Measurements from ENCODE around the gene BCL2L1.
"Not testable (repeated sequence)": the region's sequence is repeated elsewhere in the genome, so short reads cannot be mapped to it uniquely, and the experiment has no call there.

Gene BCL2L1

DNA sequence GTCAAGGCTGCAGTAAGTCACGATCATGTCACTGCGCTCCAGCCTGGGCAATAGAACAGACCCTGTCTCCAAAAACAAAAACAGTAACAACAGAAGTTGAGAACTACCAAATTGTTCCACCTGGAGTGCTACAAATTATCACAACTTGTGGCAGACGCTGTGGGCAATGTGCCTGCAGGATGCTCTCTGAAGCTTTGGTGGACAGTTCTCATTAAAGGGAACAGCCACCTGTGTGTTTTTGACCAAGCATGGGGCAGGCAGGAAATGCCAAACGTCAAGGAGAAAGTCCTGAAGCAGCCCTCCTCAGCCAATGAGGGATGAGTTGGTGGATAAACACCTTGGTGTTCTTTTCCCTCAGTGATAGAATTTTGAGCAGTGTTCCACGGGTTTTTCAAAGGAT lies 69.1 kb downstream of the BCL2L1 start:
- no peak for TF ChIP-seq TSHZ2 (CRISPR knock-in tag; IDR thresholded peaks at IDR 0.05)
- TF ChIP-seq GLIS3 (CRISPR knock-in tag; IDR thresholded peaks at IDR 0.05) = no peak
- no peak for TF ChIP-seq OSR1 (CRISPR knock-in tag; IDR thresholded peaks at IDR 0.05)
- no peak for TF ChIP-seq ZFP30 (CRISPR knock-in tag; IDR thresholded peaks at IDR 0.05)
- TF ChIP-seq ZNF70 (CRISPR knock-in tag; IDR thresholded peaks at IDR 0.05) = no peak
- no peak for TF ChIP-seq RARB (CRISPR knock-in tag; IDR thresholded peaks at IDR 0.05)
- TF ChIP-seq ZNF565 (CRISPR knock-in tag; conservative IDR thresholded peaks at IDR 0.05; ENCODE audit: low read depth) = no peak
- TF ChIP-seq TOX (CRISPR knock-in tag; IDR thresholded peaks at IDR 0.05; ENCODE audit: borderline replicate concordance) = no peak
- TF ChIP-seq CSDC2 (CRISPR knock-in tag; IDR thresholded peaks at IDR 0.05) = no peak
- no peak for TF ChIP-seq CREB5 (CRISPR knock-in tag; IDR thresholded peaks at IDR 0.05; ENCODE audit: low read depth)
- TF ChIP-seq, protein P1, sequence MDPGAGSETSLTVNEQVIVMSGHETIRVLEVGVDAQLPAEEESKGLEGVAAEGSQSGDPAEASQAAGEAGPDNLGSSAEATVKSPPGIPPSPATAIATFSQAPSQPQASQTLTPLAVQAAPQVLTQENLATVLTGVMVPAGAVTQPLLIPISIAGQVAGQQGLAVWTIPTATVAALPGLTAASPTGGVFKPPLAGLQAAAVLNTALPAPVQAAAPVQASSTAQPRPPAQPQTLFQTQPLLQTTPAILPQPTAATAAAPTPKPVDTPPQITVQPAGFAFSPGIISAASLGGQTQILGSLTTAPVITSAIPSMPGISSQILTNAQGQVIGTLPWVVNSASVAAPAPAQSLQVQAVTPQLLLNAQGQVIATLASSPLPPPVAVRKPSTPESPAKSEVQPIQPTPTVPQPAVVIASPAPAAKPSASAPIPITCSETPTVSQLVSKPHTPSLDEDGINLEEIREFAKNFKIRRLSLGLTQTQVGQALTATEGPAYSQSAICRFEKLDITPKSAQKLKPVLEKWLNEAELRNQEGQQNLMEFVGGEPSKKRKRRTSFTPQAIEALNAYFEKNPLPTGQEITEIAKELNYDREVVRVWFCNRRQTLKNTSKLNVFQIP (CRISPR knock-in tag; IDR thresholded peaks at IDR 0.05; ENCODE audit: borderline replicate concordance, low read depth) = no peak
- ATAC-seq = peak; percentile 11; the same call in 2 of the 3 replicates

GRCh38 chr20:31652917-31653396 lies 69.7 kb downstream of the BCL2L1 start:
- ATAC-seq = peak; percentile 84
- TF ChIP-seq, protein P2, sequence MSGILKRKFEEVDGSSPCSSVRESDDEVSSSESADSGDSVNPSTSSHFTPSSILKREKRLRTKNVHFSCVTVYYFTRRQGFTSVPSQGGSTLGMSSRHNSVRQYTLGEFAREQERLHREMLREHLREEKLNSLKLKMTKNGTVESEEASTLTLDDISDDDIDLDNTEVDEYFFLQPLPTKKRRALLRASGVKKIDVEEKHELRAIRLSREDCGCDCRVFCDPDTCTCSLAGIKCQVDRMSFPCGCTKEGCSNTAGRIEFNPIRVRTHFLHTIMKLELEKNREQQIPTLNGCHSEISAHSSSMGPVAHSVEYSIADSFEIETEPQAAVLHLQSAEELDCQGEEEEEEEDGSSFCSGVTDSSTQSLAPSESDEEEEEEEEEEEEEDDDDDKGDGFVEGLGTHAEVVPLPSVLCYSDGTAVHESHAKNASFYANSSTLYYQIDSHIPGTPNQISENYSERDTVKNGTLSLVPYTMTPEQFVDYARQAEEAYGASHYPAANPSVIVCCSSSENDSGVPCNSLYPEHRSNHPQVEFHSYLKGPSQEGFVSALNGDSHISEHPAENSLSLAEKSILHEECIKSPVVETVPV (CRISPR knock-in tag; IDR thresholded peaks at IDR 0.05) = no peak
- peak; percentile 87; the same call in 1 of the 2 replicates for TF ChIP-seq TCF4 (CRISPR knock-in tag; IDR thresholded peaks at IDR 0.05; ENCODE audit: borderline replicate concordance)
- TF ChIP-seq ARNTL (CRISPR knock-in tag; IDR thresholded peaks at IDR 0.05; ENCODE audit: borderline replicate concordance, low read depth) = no peak
- TF ChIP-seq PPARA (CRISPR knock-in tag; IDR thresholded peaks at IDR 0.05; ENCODE audit: borderline replicate concordance) = no peak
- TF ChIP-seq ZNF70 (CRISPR knock-in tag; IDR thresholded peaks at IDR 0.05) = no peak
- no peak for TF ChIP-seq ESRRG (CRISPR knock-in tag; IDR thresholded peaks at IDR 0.05)
- TF ChIP-seq ISL1 (CRISPR knock-in tag; IDR thresholded peaks at IDR 0.05) = peak; percentile 74
- no peak for TF ChIP-seq BACH2 (CRISPR knock-in tag; IDR thresholded peaks at IDR 0.05; ENCODE audit: borderline replicate concordance)
- TF ChIP-seq ZFP3 (CRISPR knock-in tag; IDR thresholded peaks at IDR 0.05) = no peak
- 0 out of 2 replicates have a peak, but pooled peaks have one; percentile 17 for TF ChIP-seq GLIS3 (CRISPR knock-in tag; IDR thresholded peaks at IDR 0.05)
- TF ChIP-seq ZC3H10 (CRISPR knock-in tag; IDR thresholded peaks at IDR 0.05) = no peak
- no peak for TF ChIP-seq ZFP30 (CRISPR knock-in tag; IDR thresholded peaks at IDR 0.05)
- TF ChIP-seq RARB (CRISPR knock-in tag; IDR thresholded peaks at IDR 0.05) = no peak
- TF ChIP-seq, protein P3, sequence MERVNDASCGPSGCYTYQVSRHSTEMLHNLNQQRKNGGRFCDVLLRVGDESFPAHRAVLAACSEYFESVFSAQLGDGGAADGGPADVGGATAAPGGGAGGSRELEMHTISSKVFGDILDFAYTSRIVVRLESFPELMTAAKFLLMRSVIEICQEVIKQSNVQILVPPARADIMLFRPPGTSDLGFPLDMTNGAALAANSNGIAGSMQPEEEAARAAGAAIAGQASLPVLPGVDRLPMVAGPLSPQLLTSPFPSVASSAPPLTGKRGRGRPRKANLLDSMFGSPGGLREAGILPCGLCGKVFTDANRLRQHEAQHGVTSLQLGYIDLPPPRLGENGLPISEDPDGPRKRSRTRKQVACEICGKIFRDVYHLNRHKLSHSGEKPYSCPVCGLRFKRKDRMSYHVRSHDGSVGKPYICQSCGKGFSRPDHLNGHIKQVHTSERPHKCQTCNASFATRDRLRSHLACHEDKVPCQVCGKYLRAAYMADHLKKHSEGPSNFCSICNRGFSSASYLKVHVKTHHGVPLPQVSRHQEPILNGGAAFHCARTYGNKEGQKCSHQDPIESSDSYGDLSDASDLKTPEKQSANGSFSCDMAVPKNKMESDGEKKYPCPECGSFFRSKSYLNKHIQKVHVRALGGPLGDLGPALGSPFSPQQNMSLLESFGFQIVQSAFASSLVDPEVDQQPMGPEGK (CRISPR knock-in tag; IDR thresholded peaks at IDR 0.05; ENCODE audit: borderline replicate concordance) = no peak
- TF ChIP-seq SNAI2 (CRISPR knock-in tag; IDR thresholded peaks at IDR 0.05) = no peak
- TF ChIP-seq ZNF565 (CRISPR knock-in tag; conservative IDR thresholded peaks at IDR 0.05; ENCODE audit: low read depth) = no peak
- TF ChIP-seq, protein P1 (CRISPR knock-in tag; IDR thresholded peaks at IDR 0.05; ENCODE audit: borderline replicate concordance, low read depth) = no peak
- no peak; the same call in none of the 2 replicates for TF ChIP-seq TSHZ2 (CRISPR knock-in tag; IDR thresholded peaks at IDR 0.05)

DNA sequence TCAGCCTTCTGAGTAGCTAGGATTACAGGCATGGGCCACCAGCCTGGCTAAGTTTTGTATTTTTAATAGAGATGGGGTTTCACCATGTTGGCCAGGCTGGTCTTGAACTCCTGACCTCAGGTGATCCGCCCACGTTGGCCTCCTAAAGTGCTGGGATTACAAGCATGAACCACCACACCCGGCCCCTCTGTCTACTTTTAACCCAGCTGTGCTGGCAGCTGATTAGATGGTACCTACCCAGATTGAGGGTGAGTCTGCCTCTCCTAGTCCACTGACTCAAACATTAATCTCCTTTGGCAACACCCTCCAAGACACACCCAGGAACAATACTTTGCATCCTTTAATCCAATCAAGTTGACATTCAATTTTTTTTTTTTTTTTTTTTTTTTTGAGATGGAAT lies 74.6 kb downstream of the BCL2L1 start:
- not testable (repeated sequence) for ATAC-seq

Data from SK-N-SH treated with all-trans-retinoic acid at 6 μM for 48 hours (cell line).